GM19035 (cell line): ENCODE data around the gene ALG9.

Experiments used
- ATAC-seq: cut with Tn5 transposase; IDR thresholded peaks from one replicate; pipeline ENCODE4 v1.9.1; 2021; ENCODE audit not compliant: unreplicated experiment

The ALG9 gene

DNA sequence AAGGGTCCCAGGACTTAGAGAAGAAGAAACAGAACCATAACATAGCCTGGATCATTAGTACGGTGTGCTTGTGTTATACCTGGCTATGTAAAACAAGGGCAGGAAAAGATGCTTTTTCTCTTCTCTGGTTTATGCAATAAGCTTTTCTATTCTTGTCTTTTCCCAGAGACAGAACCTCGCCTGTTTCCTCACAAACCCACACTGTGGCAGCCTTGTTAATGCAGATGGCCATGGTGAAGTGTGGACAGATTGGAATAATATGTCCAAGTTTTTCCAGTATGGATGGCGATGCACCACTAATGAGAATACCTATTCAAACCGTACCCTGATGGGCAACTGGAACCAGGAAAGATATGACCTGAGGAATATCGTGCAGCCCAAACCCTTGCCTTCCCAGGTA is 10.8 kb upstream of the ALG9 start:
- no peak for ATAC-seq

GRCh38 chr11:111879637-111879960 is 8.2 kb upstream of the ALG9 start:
- no peak for ATAC-seq

DNA sequence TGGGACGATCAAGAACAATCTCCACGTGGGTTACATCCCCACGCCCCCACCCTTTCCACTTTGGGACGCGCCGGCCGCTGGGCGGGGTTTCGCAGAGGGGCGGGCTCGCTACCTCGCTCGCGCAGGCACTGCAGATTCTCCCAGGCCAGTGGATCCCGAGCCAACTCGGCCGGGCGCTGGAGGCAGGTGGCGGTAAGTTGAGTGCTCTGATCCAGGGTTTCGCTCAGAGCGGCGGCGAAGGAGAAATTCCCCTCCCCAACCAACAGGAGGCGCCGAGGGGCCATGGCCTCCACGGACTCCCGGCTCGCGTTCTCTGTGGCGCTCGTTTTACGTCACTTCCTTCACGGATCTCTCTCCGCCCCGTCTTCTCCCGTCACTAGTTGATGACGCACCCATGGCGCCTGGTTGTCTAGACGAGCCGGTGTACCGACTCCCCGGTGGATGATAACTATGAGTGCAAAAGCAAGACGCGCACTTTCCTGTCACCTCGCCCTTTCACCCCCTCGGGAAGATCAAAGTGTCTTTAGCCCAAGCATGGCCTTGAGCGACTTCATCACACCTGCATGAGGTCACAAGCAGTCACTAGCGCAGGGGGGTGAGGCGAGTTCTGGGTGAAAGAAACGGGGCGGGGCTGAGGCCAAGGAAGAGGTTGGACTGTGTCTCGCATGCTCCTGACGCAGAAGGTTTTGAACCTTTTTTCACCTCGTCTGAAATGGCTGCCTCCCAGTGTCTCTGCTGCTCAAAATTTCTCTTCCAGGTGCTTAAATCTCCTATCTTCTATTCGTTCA is 7.7 kb upstream of the ALG9 start, which contains the start of the genes CFAP68 and FDXACB1:
Gene CFAP68, plus strand, starts transcription at position 693 of the 788 bp plus-strand sequence. Its CDS starts 20 bp downstream, at position 713.
Gene FDXACB1, minus strand, starts transcription at position 317 of the 788 bp plus-strand sequence. Its CDS starts 33 bp downstream, at position 284.
- peak; percentile 93 for ATAC-seq

DNA sequence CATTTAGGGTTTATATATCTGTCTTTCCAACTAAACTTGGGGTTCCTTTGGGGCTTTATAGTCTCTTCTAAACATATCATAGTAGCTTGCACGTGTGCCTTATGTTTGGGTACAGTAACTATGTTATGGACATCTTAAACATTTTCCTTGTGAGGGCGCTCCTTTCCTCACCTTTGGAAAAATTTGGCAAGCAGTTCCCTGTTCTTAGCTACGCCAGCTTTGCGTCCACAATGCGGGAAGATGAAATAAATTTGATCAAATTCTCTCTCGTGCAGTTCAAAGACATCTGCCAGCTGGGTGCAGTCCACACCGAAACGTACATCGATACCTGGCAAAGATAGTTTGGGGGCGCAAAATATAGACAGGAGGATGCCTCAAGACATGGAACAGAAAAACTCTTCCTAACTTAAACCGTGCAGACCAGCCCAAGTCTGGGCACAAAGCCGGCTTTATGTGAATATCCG is 7.0 kb upstream of the ALG9 start:
- ATAC-seq = peak; percentile 13

GRCh38 chr11:111871693-111872161 is 346 bp upstream of the ALG9 start:
- ATAC-seq = no peak

- peak; percentile 3 for ATAC-seq
Observed at GRCh38 chr11:111870522-111870885, 877 bp downstream of the ALG9 start.

DNA sequence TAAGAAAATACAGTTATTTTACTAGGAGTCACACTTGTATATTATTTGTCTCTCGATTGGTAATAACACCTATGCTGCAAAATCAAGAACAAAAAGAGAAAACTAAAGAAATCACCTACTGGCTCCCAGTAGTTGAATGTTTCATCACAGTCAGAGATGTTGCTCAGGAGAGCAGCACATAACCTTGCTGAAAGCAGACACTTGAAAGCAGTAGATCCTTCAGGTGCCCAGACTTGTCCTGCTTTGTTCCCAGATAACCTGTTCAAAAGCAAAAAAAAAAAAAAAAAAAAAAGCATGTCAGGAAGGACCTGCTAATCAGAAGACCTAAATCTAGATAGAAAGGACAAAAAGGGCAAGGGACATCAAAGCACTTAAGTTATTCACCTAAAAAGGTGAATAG is 1.3 kb downstream of the ALG9 start:
- no peak for ATAC-seq

GRCh38 chr11:111860257-111860656 is 11.1 kb downstream of the ALG9 start:
- no peak for ATAC-seq

GRCh38 chr11:111855506-111855905 is 15.9 kb downstream of the ALG9 start:
- ATAC-seq = no peak

GRCh38 chr11:111852103-111852502 is 19.3 kb downstream of the ALG9 start:
- no peak for ATAC-seq

GRCh38 chr11:111851636-111852035 is 19.7 kb downstream of the ALG9 start:
- ATAC-seq = no peak

GRCh38 chr11:111851067-111851466 is 20.3 kb downstream of the ALG9 start:
- ATAC-seq = no peak

GRCh38 chr11:111849631-111850030 is 21.8 kb downstream of the ALG9 start:
- no peak for ATAC-seq

DNA sequence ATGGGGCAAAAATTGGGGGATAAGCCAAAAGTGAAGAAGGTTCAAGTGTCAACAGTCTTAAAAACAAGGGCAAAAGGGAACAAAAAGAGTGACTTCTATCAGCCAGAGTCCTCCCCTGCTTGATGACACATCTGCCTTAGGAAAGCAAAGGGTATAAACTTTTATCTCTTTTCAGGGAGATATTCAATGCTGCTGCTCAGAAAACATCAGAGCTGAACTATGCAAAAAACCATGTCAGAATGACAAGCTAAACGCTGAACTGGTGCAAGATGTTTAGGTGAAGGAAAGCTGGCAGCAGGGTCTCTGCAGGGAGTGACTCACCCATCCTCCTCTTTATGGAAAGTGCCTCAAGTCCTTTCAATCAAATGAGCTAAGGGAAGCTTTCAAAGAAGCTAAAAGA is 24.7 kb downstream of the ALG9 start:
- no peak for ATAC-seq

- no peak for ATAC-seq
Observed at GRCh38 chr11:111846063-111846462, 25.3 kb downstream of the ALG9 start.

- ATAC-seq = no peak
Observed at GRCh38 chr11:111845276-111846028, 25.9 kb downstream of the ALG9 start.

DNA sequence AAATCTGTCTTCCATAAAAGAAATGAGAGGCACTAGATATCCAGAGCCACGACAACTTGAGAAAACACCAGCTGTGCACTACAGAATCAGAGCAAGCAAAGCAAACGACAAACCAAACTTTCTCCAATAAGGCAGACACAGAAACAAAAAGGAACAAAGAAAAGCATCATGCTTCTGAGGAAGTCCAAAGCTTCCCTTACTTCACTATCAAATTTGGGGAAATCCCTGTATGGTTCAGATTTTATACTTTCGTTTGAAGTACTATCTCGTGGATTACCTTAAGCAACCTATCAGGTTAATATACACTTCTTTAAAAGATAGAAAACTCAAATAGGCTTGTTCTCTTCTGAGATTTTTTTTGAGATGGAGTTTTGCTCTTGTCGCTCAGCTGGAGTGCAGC is 27.7 kb downstream of the ALG9 start:
- no peak for ATAC-seq

- ATAC-seq = peak; percentile 74
Observed at GRCh38 chr11:111841370-111842053, 29.9 kb downstream of the ALG9 start.

GRCh38 chr11:111840143-111840542 is 31.2 kb downstream of the ALG9 start:
- no peak for ATAC-seq

GRCh38 chr11:111838054-111838453 is 33.3 kb downstream of the ALG9 start:
- ATAC-seq = no peak

- no peak for ATAC-seq
Observed at GRCh38 chr11:111837366-111837891, 34.0 kb downstream of the ALG9 start.
